Endothelial cell (in vitro differentiated cells): ENCODE measurements around the gene ITPR2. TPM values are rescaled to one million over a fixed set of nuclear protein-coding genes. Genes with fewer than 3 reads are reported as not detected.
A peak's percentile ranks its signal among the peaks of the same experiment; 100 is the strongest.

Experiments
- DNase-seq: peaks from one replicate; pipeline ENCODE4 v3.0.0; 2021; ENCODE audit warnings: low spot score
- H3K27ac Mint-ChIP-seq: one replicate; pipeline ENCODE4 v1.8.0; 2021; ENCODE audit warnings: mixed read lengths, inconsistent platforms; ENCODE audit not compliant: unreplicated experiment
- H3K27me3 Mint-ChIP-seq: one replicate; pipeline ENCODE4 v1.8.0; 2021; ENCODE audit warnings: mild to moderate bottlenecking, moderate library complexity, mixed read lengths, inconsistent platforms; ENCODE audit not compliant: unreplicated experiment
- H3K36me3 Mint-ChIP-seq: one replicate; pipeline ENCODE4 v1.8.0; 2021; ENCODE audit warnings: mild to moderate bottlenecking, low read depth, mixed read lengths, inconsistent platforms; ENCODE audit not compliant: unreplicated experiment
- H3K4me1 Mint-ChIP-seq: one replicate; pipeline ENCODE4 v1.8.0; 2021; ENCODE audit warnings: mild to moderate bottlenecking, mixed read lengths, inconsistent platforms; ENCODE audit not compliant: unreplicated experiment
- H3K4me3 Mint-ChIP-seq: one replicate; pipeline ENCODE4 v1.8.0; 2021; ENCODE audit warnings: mild to moderate bottlenecking, mixed read lengths, inconsistent platforms; ENCODE audit not compliant: unreplicated experiment
- H3K9me3 Mint-ChIP-seq: one replicate; pipeline ENCODE4 v1.8.0; 2021; ENCODE audit warnings: mixed read lengths, inconsistent platforms; ENCODE audit not compliant: unreplicated experiment
- total RNA-seq: library from RNA; stranded (reverse); fragmentation: NEBNext Ultra II Directional; extraction: Animal tissue kit (Norgen Biotek cat#: 25700); gene quantifications from one replicate; pipeline ENCODE4 v1.2.1, GENCODE V29; 2021; ENCODE audit not compliant: unreplicated experiment
- TF ChIP-seq, protein P1 (sequence below): fragments of 200-600 bp; sonication (generic); IDR thresholded peaks from one replicate; pipeline ENCODE4 v1.5.0; 2021; ENCODE audit warnings: antibody characterized with exemption; ENCODE audit not compliant: unreplicated experiment

The ITPR2 gene
- total RNA-seq, 1 donor from 2014 or later: 33.8 TPM

DNA sequence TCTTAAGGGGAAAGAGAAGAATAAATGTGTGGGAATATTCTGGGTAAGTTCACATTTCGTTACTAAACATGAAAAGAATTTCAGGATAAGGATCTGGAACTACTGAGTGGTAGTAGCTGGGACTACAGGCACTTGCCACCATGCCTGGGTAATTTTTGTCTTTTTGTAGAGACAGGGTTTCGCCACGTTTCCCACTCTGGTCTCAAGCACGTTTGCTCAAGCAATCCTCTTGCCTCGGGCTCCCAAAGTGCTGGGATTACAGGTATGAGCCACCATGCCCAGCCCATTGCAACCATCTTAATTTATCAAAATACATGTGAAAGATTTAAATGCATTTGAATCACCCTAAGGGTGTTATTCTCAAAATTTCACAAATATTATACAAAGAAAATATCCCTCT, 26.4 kb downstream of the ITPR2 start:
- Mint-ChIP-seq H3K9me3 (no peaks in the 10 kb centered on the region), H3K27me3 (peaks cover 5% of the 10 kb centered on the region), H3K4me3 (no peak overlapping the region), H3K27ac (no peak overlapping the region), H3K4me1 (peaks cover 36% of the 10 kb centered on the region), H3K36me3 (no peaks in the 10 kb centered on the region)
- TF ChIP-seq, protein P1, sequence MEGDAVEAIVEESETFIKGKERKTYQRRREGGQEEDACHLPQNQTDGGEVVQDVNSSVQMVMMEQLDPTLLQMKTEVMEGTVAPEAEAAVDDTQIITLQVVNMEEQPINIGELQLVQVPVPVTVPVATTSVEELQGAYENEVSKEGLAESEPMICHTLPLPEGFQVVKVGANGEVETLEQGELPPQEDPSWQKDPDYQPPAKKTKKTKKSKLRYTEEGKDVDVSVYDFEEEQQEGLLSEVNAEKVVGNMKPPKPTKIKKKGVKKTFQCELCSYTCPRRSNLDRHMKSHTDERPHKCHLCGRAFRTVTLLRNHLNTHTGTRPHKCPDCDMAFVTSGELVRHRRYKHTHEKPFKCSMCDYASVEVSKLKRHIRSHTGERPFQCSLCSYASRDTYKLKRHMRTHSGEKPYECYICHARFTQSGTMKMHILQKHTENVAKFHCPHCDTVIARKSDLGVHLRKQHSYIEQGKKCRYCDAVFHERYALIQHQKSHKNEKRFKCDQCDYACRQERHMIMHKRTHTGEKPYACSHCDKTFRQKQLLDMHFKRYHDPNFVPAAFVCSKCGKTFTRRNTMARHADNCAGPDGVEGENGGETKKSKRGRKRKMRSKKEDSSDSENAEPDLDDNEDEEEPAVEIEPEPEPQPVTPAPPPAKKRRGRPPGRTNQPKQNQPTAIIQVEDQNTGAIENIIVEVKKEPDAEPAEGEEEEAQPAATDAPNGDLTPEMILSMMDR: no peak
- DNase-seq: no peak

DNA sequence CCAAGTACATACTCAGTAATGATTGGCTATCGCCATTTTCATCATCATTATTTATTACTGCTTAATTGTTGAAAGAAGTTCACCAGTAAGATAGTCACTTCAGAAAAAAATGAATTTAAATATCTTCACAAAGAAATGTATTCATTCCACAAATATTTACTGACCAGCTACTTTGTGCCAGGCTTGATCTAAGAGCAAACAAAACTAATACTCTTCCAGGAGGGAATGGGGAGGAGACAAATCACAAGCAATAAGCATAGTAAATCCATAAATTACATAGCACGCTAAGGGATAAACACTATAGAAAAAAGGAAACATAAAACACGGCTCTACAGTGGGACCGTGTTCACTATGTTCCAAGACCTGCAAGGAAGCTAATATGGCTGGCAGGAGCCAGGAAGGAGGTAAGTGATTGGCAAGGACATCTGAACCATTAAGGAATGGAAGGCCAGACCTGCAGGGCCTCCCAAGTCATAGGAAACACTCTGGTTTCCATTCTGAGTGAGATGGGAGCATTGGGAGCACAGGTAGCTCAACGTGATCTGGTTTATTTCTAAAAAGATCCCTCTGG, 27.5 kb downstream of the ITPR2 start:
- TF ChIP-seq, protein P1: no peak
- Mint-ChIP-seq H3K36me3 (no peaks in the 10 kb centered on the region), H3K4me1 (peaks cover 35% of the 10 kb centered on the region), H3K27me3 (peaks cover 5% of the 10 kb centered on the region), H3K27ac (no peak overlapping the region), H3K4me3 (no peak overlapping the region), H3K9me3 (no peaks in the 10 kb centered on the region)
- no peak for DNase-seq

- H3K27me3 Mint-ChIP-seq: peaks cover 2% of the 10 kb centered on the region
- no peaks in the 10 kb centered on the region for H3K9me3 Mint-ChIP-seq
- no peak for DNase-seq
- H3K36me3 Mint-ChIP-seq: no peaks in the 10 kb centered on the region
- peak overlapping the region; percentile 61 for H3K27ac Mint-ChIP-seq
- H3K4me3 Mint-ChIP-seq: no peak overlapping the region
- TF ChIP-seq, protein P1: no peak
- H3K4me1 Mint-ChIP-seq: peaks cover 17% of the 10 kb centered on the region
Measured at GRCh38 chr12:26803552-26803951, 29.4 kb downstream of the ITPR2 start.

DNA sequence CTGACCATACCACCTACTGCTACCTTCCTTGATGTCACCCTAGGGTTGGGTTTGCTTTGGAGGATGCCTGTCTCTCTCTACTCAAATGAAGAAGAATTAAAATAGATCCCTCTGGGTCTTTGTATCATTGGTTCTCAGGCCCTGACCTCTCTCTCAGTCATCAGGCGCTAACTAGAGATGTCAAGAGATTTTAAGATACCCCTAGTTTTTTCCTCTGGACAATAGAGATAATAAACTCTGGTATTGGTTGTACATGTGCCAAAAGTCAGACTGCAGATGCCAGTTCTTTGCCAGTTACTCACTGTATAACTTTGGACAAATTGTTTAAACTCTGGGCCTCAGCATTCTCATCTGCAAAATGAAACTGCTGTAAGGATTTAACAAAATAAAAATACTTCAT, 31.5 kb downstream of the ITPR2 start:
- no peak overlapping the region for H3K27ac Mint-ChIP-seq
- H3K4me3 Mint-ChIP-seq: no peak overlapping the region
- H3K36me3 Mint-ChIP-seq: no peaks in the 10 kb centered on the region
- H3K27me3 Mint-ChIP-seq: peaks cover 2% of the 10 kb centered on the region
- TF ChIP-seq, protein P1: no peak
- H3K9me3 Mint-ChIP-seq: no peaks in the 10 kb centered on the region
- DNase-seq: no peak
- H3K4me1 Mint-ChIP-seq: peaks cover 16% of the 10 kb centered on the region

DNA sequence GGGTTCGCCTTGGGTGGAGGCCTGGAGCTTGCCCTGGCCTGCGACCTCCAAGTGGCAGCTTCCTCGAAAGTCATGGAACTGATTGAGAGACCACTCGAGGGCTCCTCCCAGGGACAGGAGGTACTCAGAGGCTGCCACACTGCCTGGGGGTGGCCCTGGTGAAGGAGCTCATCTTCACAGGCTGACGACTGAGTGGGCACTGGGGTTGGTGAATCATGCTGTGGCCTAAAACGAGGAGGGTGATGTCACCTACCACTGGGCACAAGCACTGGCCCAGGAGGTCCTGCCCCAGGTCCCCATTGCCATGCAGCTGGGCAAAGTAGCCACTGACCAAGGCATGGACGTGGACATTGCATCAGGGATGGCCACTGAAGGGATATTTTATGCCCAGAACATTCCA, 32.1 kb downstream of the ITPR2 start:
- no peak overlapping the region for H3K4me3 Mint-ChIP-seq
- no peaks in the 10 kb centered on the region for H3K9me3 Mint-ChIP-seq
- DNase-seq: no peak
- TF ChIP-seq, protein P1: no peak
- H3K4me1 Mint-ChIP-seq: peaks cover 15% of the 10 kb centered on the region
- H3K27ac Mint-ChIP-seq: no peak overlapping the region
- H3K36me3 Mint-ChIP-seq: no peaks in the 10 kb centered on the region
- H3K27me3 Mint-ChIP-seq: peaks cover 2% of the 10 kb centered on the region
